Panc1 (cell line): ENCODE results near the gene CTTNBP2. TPM values are rescaled to one million over a fixed set of nuclear protein-coding genes. Genes with fewer than 3 reads are reported as not detected.

Experiments
- ATAC-seq: fragments of 200-7000 bp; cut with Tn5 transposase; 2 replicates; pipeline ENCODE4 v1.9.1; 2020; ENCODE audit warnings: mild to moderate bottlenecking, moderate library complexity
- BruUV-seq: library from RNA; stranded (reverse); fragments of 400-500 nt; replicated peaks from 2 replicates; lab custom pipeline; 2021; lab: Mats Ljungman, UMichigan
- CTCF ChIA-PET: fragments of 300-600 bp; sonication (Branson Sonifier 250); formaldehyde crosslinking; loops from one replicate; lab custom pipeline; 2022; ENCODE audit warnings: antibody characterized with exemption; lab: Charles Lee
- POLR2A ChIA-PET: fragments of 300-600 bp; sonication (Branson Sonifier 250); formaldehyde crosslinking; loops from one replicate; lab custom pipeline; 2022; ENCODE audit warnings: antibody characterized with exemption; lab: Charles Lee
- DNase-seq: peaks from one replicate; pipeline ENCODE4 v3.0.0-alpha.2; 2010; ENCODE audit warnings: low read depth, low spot score
- H3K27ac ChIP-seq: 2 replicates; pipeline ENCODE4 v1.5.1; 2011; ENCODE audit warnings: mild to moderate bottlenecking, low read length, inconsistent platforms
- H3K27me3 ChIP-seq: fragments of 200-500 bp; sonication (Bioruptor generic); 2 replicates; pipeline ENCODE4 v1.6.0; 2014; ENCODE audit warnings: low read length, inconsistent platforms; ENCODE audit not compliant: control insufficient read depth, insufficient read depth
- H3K36me3 ChIP-seq: fragments of 200-500 bp; sonication (Bioruptor generic); 2 replicates; pipeline ENCODE4 v1.5.1; 2014; ENCODE audit warnings: inconsistent platforms, mild to moderate bottlenecking, low read length, moderate library complexity; ENCODE audit not compliant: control insufficient read depth, insufficient read depth
- H3K4me1 ChIP-seq: 2 replicates; pipeline ENCODE4 v1.5.1; 2011; ENCODE audit warnings: inconsistent platforms, mild to moderate bottlenecking, low read length, moderate library complexity; ENCODE audit not compliant: control insufficient read depth, insufficient read depth
- H3K4me3 ChIP-seq, 2 experiments: 2 replicates each; pipeline ENCODE4 v1.5.1; 2011 to 2012; ENCODE audit warnings: low read depth in 2 of 2, low read length in 2 of 2, mild to moderate bottlenecking in 2 of 2, inconsistent platforms in 1 of 2, moderate library complexity in 1 of 2
- H3K9me3 ChIP-seq: fragments of 200-500 bp; sonication (Bioruptor generic); 2 replicates; pipeline ENCODE4 v1.5.1; 2014; ENCODE audit warnings: low read depth, mild to moderate bottlenecking, inconsistent platforms, low read length, moderate library complexity; ENCODE audit not compliant: control insufficient read depth, insufficient read depth
- POLR2AphosphoS5 ChIP-seq: IDR thresholded peaks from 2 replicates; pipeline ENCODE4 v1.6.1; 2012; ENCODE audit warnings: mild to moderate bottlenecking, low read depth, low read length, moderate library complexity
- SIN3A ChIP-seq: IDR thresholded peaks from 2 replicates; pipeline ENCODE4 v1.6.1; 2012; ENCODE audit warnings: low read depth, mild to moderate bottlenecking, low read length, moderate library complexity, borderline replicate concordance; ENCODE audit not compliant: insufficient read depth
- TCF7L2 ChIP-seq: IDR thresholded peaks from 2 replicates; pipeline ENCODE4 v1.6.1; 2011; ENCODE audit warnings: mild to moderate bottlenecking, low read depth, low read length, inconsistent platforms
- in situ Hi-C: cut with HindIII; loops from 2 replicates; pipeline ENCODE4 v1.10.0; 2016; ENCODE audit warnings: low sequenced_read_pairs, low pct_unique_long_range_greater_than_20kb
- intact Hi-C: fragments of 100-400 bp; cut with micrococcal nuclease; formaldehyde crosslinking; loops from one replicate; pipeline ENCODE4 v1.10.0; 2022; ENCODE audit not compliant: unreplicated experiment
- total RNA-seq: library from RNA; stranded (reverse); gene quantifications from one replicate; pipeline ENCODE4 v1.2.1, GENCODE V29; 2021; ENCODE audit not compliant: unreplicated experiment
- TF ChIP-seq, protein P1 (sequence below): fragments of 450-650 bp; IDR thresholded peaks from 2 replicates; pipeline ENCODE4 v1.5.1; 2017; ENCODE audit warnings: mild to moderate bottlenecking
- TF ChIP-seq, protein P2 (sequence below), 2 experiments: IDR thresholded peaks; 2 replicates each; pipeline ENCODE4 v1.6.1; 2011 to 2012; ENCODE audit warnings: low read depth in 2 of 2, control low read depth in 1 of 2, low read length in 1 of 2, mild to moderate bottlenecking in 1 of 2, moderate library complexity in 1 of 2; ENCODE audit not compliant: insufficient read depth in 1 of 2

Gene CTTNBP2
- total RNA-seq, 1 experiment from 2014 or later, result 1.0 TPM

DNA sequence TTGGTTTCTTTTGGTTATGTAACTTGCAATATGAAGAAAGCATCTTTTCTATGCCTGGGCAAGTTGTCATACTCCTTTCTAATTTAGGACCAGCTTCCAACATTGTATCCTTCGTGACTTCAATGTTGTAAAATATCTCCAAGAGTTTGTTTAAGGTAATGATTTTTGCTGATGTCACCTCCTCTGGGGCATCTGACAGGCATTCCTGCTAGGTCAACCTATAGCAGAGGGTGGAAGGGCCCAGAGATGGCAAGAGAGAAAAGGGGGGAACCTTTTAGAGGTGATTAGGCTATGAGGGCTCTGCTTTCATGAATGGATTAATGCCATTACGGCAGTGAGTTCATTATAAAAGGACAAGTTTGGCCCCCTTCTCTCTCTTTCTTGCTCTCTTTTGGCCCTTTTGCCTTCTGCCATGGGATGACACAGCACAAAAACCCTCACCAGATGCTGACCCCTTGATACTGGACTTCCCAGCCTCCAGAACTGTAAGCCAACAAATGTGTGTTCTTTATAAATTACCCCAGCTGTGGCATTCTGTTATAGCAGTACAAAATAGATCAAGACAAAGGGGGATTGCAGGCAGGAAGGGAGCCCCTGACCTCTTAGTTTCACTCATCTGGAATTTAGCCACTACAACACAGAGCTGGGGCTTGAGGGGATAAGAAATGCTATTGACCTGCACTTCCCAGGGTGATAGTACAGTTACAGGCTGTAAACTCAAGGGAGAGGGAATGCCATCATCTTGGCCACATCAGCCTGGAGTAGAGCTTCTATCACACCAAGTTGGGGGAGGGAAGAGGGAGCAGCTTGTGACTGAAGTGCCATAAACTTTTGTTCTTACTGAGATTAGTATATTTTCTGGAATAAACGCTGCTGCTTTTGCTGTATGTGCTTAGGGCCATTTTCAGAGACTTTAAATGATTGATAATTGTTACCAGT is 197.5 kb downstream of the CTTNBP2 start:
- H3K4me3 ChIP-seq, result no peak overlapping the region
- peaks cover 5% of the 10 kb centered on the region; the same call in 1 of the 2 replicates for H3K27me3 ChIP-seq
- in situ Hi-C loops (no loop called here), intact Hi-C loops (no loop called here)
- ChIA-PET CTCF (no interaction called here), POLR2A (no interaction called here)
- DNase-seq, result no peak
- TF ChIP-seq, protein P1, sequence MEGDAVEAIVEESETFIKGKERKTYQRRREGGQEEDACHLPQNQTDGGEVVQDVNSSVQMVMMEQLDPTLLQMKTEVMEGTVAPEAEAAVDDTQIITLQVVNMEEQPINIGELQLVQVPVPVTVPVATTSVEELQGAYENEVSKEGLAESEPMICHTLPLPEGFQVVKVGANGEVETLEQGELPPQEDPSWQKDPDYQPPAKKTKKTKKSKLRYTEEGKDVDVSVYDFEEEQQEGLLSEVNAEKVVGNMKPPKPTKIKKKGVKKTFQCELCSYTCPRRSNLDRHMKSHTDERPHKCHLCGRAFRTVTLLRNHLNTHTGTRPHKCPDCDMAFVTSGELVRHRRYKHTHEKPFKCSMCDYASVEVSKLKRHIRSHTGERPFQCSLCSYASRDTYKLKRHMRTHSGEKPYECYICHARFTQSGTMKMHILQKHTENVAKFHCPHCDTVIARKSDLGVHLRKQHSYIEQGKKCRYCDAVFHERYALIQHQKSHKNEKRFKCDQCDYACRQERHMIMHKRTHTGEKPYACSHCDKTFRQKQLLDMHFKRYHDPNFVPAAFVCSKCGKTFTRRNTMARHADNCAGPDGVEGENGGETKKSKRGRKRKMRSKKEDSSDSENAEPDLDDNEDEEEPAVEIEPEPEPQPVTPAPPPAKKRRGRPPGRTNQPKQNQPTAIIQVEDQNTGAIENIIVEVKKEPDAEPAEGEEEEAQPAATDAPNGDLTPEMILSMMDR, result no peak
- TF ChIP-seq POLR2AphosphoS5 (no peak), SIN3A (no peak)
- TF ChIP-seq, protein P2, sequence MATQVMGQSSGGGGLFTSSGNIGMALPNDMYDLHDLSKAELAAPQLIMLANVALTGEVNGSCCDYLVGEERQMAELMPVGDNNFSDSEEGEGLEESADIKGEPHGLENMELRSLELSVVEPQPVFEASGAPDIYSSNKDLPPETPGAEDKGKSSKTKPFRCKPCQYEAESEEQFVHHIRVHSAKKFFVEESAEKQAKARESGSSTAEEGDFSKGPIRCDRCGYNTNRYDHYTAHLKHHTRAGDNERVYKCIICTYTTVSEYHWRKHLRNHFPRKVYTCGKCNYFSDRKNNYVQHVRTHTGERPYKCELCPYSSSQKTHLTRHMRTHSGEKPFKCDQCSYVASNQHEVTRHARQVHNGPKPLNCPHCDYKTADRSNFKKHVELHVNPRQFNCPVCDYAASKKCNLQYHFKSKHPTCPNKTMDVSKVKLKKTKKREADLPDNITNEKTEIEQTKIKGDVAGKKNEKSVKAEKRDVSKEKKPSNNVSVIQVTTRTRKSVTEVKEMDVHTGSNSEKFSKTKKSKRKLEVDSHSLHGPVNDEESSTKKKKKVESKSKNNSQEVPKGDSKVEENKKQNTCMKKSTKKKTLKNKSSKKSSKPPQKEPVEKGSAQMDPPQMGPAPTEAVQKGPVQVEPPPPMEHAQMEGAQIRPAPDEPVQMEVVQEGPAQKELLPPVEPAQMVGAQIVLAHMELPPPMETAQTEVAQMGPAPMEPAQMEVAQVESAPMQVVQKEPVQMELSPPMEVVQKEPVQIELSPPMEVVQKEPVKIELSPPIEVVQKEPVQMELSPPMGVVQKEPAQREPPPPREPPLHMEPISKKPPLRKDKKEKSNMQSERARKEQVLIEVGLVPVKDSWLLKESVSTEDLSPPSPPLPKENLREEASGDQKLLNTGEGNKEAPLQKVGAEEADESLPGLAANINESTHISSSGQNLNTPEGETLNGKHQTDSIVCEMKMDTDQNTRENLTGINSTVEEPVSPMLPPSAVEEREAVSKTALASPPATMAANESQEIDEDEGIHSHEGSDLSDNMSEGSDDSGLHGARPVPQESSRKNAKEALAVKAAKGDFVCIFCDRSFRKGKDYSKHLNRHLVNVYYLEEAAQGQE (IDR thresholded peaks at IDR 0.05; ENCODE audit: insufficient read depth in 1 of 2, low read depth in 2 of 2, low read length in 1 of 2), result no peak
- no peaks in the 10 kb centered on the region for H3K9me3 ChIP-seq
- no TSS peak for BruUV-seq
- no peak overlapping the region for H3K27ac ChIP-seq
- no peaks in the 10 kb centered on the region for H3K36me3 ChIP-seq
- H3K4me1 ChIP-seq, result no peaks in the 10 kb centered on the region
- no peak for ATAC-seq

DNA sequence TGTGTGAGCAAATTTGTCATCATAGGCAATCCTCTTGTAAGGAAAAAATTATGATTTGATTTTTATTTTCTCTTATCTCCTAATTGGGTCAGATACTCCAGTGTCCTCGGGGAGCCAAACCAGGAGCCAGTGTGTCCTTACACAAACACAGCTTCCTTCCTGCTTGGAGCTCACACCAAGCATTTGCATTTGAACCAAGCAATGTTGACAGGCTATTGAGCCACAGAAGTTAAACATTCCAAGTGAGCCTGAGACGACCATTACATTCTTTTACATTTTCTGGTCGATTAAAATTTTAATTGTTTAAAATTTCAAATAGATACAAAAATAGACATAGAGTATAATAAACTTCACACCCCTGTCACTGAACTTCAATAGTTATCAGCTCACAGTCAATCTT is 198.6 kb downstream of the CTTNBP2 start:
- no peak for DNase-seq
- Histone ChIP-seq H3K27me3 (peaks cover under 1% of the 10 kb centered on the region; the same call in 1 of the 2 replicates), H3K4me1 (no peaks in the 10 kb centered on the region), H3K4me3 (no peak overlapping the region), H3K9me3 (no peaks in the 10 kb centered on the region), H3K36me3 (no peaks in the 10 kb centered on the region), H3K27ac (no peak overlapping the region)
- CTCF ChIA-PET, result no interaction called here
- POLR2A ChIA-PET, result no interaction called here
- ATAC-seq, result no peak
- intact Hi-C loops, result no loop called here
- in situ Hi-C loops, result no loop called here
- no TSS peak for BruUV-seq
- TF ChIP-seq, protein P2 (IDR thresholded peaks at IDR 0.05; ENCODE audit: insufficient read depth in 1 of 2, low read depth in 2 of 2, low read length in 1 of 2), result no peak
- TF ChIP-seq POLR2AphosphoS5, result no peak
- TF ChIP-seq, protein P1, result no peak
- TF ChIP-seq TCF7L2, result no peak
- TF ChIP-seq SIN3A, result no peak
